Fibroblast of the aortic adventitia (primary cell): ENCODE data around the gene LUZP2. TPM values are rescaled to one million over a fixed set of nuclear protein-coding genes. Genes with fewer than 3 reads are reported as not detected.

ENCODE experiments used
- DNase-seq: peaks from one replicate; pipeline ENCODE4 v3.0.0-alpha.2; 2010; ENCODE audit warnings: low read depth
- H3K4me3 ChIP-seq: 2 replicates; pipeline ENCODE4 v1.5.1; 2011; ENCODE audit warnings: low read depth, mild to moderate bottlenecking, control low read depth, low read length, moderate library complexity
- total RNA-seq: library from RNA; depleted of rRNA; stranded (reverse); fragments of >200 nt; gene quantifications from 2 replicates; pipeline ENCODE4 v1.2.3, GENCODE V29; 2012; ENCODE audit warnings: low replicate concordance
- TF ChIP-seq, protein P1 (sequence below): IDR thresholded peaks from 2 replicates; pipeline ENCODE4 v1.5.1; 2011; ENCODE audit warnings: mild to moderate bottlenecking, low read length, control low read depth, inconsistent platforms; ENCODE audit not compliant: insufficient read depth

Gene LUZP2
- total RNA-seq, 1 donor, result 20.6 TPM

DNA sequence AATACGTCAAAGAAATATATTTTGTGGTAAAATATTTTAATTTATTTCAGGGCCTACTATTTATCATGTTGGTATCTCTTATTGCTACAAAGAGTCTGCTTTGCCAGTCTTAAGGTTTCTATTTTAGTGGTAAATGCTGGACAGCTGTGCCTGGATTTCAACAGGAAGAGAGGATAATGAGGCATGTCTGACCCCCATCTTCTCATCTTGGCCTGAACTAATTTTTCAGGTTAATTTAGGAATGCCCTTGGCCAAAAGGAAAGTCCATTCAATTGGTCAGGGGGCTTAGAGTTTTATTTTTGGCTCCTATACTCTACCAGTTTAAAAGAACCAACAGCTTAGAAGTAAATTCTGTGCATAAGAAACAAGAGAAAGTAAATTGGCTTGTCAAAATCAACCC, 428.2 kb downstream of the LUZP2 start:
- TF ChIP-seq, protein P1, sequence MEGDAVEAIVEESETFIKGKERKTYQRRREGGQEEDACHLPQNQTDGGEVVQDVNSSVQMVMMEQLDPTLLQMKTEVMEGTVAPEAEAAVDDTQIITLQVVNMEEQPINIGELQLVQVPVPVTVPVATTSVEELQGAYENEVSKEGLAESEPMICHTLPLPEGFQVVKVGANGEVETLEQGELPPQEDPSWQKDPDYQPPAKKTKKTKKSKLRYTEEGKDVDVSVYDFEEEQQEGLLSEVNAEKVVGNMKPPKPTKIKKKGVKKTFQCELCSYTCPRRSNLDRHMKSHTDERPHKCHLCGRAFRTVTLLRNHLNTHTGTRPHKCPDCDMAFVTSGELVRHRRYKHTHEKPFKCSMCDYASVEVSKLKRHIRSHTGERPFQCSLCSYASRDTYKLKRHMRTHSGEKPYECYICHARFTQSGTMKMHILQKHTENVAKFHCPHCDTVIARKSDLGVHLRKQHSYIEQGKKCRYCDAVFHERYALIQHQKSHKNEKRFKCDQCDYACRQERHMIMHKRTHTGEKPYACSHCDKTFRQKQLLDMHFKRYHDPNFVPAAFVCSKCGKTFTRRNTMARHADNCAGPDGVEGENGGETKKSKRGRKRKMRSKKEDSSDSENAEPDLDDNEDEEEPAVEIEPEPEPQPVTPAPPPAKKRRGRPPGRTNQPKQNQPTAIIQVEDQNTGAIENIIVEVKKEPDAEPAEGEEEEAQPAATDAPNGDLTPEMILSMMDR, result no peak
- no peak for DNase-seq
- H3K4me3 ChIP-seq, result no peak overlapping the region

DNA sequence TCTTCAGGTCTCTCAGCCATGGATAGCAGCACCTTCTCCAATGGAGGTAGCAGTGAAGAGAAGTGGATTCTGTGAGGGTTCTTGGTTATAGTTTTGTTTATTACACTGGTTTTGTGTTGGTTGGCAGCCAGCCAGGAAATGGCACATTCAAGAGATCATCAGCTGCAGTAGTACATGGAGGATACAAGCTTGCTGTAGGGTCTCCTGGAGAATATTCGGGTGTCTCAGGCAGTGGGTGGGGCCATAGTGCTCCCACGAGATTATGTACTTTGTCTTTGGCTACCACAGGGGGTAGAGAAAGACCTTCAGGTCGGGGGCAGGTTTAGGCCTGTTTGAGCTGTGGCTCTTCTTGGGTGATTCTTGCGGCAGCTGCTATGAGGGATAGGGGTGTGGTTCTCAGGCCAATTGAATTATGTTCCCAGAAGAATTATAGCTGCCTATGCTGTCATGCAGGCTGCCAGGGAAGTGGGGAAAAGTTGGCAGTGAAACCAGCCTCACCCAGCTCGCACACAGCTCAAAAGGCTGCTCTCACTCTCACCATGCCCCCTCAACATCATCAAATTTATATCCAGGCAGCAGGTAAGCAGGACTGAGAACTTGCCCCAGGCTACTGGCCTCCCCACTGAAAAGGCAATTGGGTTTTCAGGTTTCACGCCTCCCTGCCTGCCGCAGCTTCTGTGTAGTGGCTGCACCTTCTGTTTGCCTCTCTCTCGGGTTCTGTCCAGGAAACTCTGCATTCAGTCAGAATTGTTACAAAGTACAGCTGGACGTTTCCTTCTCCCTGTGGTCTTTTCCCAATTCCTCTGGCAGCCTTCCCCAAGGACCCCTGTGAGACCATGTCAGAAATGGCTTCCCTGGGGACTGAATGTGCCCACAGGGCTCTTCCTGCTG, 435.5 kb downstream of the LUZP2 start:
- no peak for DNase-seq
- H3K4me3 ChIP-seq, result no peak overlapping the region
- TF ChIP-seq, protein P1, result no peak

DNA sequence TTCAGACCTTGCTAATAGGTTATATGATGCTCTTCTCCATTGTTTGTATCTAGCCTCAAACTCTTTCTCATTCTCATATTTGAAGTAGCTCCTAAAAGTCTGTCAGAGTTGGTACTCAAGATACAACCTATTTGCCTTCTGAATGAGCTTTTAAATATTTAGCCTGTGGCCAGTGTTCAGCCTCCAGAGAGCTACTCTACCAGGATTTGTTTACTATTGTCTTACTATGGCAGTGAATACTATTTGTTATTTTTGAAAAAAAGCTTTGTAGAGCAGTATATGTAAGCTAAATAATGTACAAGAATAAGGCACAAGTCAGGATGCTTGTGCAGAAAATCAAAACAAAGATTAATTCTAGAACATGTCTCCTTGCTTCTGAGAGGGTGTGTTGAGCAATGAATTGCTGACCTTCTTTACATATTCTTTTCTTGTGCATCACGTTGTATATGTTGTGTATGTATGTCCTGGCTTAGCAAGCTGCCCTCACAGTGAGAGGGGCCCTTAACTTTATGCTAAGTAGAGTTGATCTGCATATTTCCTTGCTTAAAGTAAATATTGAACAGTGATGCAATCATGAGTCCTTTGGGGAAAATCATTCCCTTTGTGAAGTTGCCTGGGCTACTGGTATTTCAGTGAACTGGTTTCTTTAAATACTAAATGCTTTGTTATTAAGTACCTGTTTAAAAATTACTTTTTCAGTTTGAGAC, 438.0 kb downstream of the LUZP2 start:
- DNase-seq, result no peak
- H3K4me3 ChIP-seq, result no peak overlapping the region
- TF ChIP-seq, protein P1, result no peak

DNA sequence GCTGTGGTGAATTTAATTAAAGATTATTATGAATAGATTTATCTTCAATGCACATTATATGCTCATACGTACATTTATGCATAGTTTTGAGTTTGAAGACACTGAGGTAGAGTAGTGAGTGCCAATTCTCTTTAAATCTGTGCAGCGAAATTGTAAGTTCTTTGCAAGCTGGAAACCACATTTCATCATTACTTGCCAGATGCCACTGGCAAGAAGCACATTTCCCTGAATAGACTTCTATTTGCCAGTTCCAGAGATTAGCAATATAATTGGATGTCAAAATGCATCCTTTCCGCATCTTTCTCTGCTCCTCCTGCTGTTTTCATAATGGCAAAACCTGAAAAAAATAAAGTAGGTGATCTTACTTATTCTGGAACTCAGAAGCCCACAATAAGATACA, 448.0 kb downstream of the LUZP2 start:
- TF ChIP-seq, protein P1, result no peak
- peak; percentile 2 for DNase-seq
- no peak overlapping the region for H3K4me3 ChIP-seq

DNA sequence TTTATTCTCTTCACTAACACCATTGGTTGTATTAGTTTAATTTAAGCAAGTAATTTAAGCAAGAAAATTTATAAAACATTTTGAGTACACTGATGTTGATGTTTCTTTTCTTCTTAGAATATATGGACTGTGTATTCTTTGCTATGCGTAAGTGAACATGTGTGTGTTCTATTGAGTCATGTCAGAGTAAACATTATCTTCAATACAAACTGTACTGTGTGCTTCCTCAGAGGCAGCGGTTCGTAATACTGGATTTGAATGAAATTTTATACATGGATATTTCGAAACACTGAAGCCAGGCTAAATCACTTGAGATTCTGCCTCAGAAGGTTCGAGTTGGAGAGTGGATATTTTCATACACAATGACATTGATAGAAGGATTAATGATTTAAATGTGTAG, 452.6 kb downstream of the LUZP2 start:
- TF ChIP-seq, protein P1, result no peak
- DNase-seq, result no peak
- no peak overlapping the region for H3K4me3 ChIP-seq

DNA sequence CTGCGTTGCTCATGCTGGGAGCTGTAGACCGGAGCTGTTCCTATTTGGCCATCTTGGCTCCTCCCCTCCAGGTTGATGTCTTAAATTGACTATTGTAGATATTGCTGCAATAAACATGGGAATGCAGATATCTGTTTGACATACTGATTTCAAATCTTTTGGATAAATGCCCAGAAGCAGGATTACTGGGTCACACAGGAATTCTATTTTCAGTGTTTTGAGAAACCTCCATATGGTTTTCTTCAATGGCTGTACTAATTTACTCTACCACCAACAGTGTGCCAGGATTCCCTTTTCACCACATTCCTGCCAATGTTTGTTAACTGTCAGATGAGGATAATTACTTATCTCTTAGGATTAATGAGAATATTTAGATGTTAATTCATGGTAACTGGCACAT, 467.0 kb downstream of the LUZP2 start:
- no peak overlapping the region for H3K4me3 ChIP-seq
- TF ChIP-seq, protein P1, result no peak
- DNase-seq, result peak; percentile 22
